SU-DHL-6 (cell line): Measurements from ENCODE around the gene EN1.

Experiments used
- H2AFZ ChIP-seq: fragments of 200-600 bp; sonication (generic); 2 replicates; pipeline ENCODE4 v1.6.1; 2014; ENCODE audit warnings: low read depth, mild to moderate bottlenecking, moderate library complexity, mixed read lengths, antibody characterized with exemption, low read length; ENCODE audit not compliant: severe bottlenecking
- H3F3A ChIP-seq: fragments of 200-600 bp; shearing (Covaris generic); 2 replicates; pipeline ENCODE4 v1.6.0; 2016; ENCODE audit warnings: antibody characterized with exemption, mild to moderate bottlenecking; ENCODE audit not compliant: insufficient read depth
- H3K27ac ChIP-seq: fragments of 200-600 bp; sonication (generic); 2 replicates; pipeline ENCODE4 v1.5.1; 2016; ENCODE audit warnings: low read depth, mild to moderate bottlenecking, low read length, moderate library complexity, mixed read lengths
- H3K27me3 ChIP-seq: fragments of 200-600 bp; sonication (generic), shearing (Covaris generic); 2 replicates; pipeline ENCODE4 v1.6.0; 2014; ENCODE audit warnings: mild to moderate bottlenecking, low read length
- H3K36me3 ChIP-seq: fragments of 200-600 bp; sonication (generic); 2 replicates; pipeline ENCODE4 v1.6.1; 2014; ENCODE audit warnings: mild to moderate bottlenecking, low read length, mixed read lengths
- H3K4me2 ChIP-seq: fragments of 300-600, 200-600 bp; shearing (Covaris generic), sonication (generic); 2 replicates; pipeline ENCODE4 v1.6.0; 2014; ENCODE audit warnings: low read length, low read depth, mild to moderate bottlenecking; ENCODE audit not compliant: poor library complexity, severe bottlenecking
- H3K4me3 ChIP-seq: fragments of 200-600 bp; sonication (generic); 2 replicates; pipeline ENCODE4 v1.5.1; 2014; ENCODE audit warnings: antibody characterized with exemption, low read length, mild to moderate bottlenecking, mixed read lengths; ENCODE audit not compliant: insufficient read depth, poor library complexity, severe bottlenecking
- H3K79me2 ChIP-seq: fragments of 200-600 bp; sonication (generic); 2 replicates; pipeline ENCODE4 v1.6.1; 2014; ENCODE audit warnings: mild to moderate bottlenecking, low read length, moderate library complexity; ENCODE audit not compliant: insufficient read depth
- H3K9ac ChIP-seq: fragments of 200-600 bp; sonication (generic); 2 replicates; pipeline ENCODE4 v1.7.0; 2014; ENCODE audit warnings: mild to moderate bottlenecking, low read length
- H3K9me2 ChIP-seq: fragments of 200-600 bp; sonication (generic); replicated peaks from 2 replicates; pipeline ENCODE4 v1.6.1; 2014; ENCODE audit warnings: low read length; ENCODE audit not compliant: insufficient read depth
- H3K9me3 ChIP-seq: fragments of 200-600 bp; sonication (generic); 2 replicates; pipeline ENCODE4 v1.6.1; 2014; ENCODE audit warnings: low read length, mixed read lengths; ENCODE audit not compliant: insufficient read depth
- H4K20me1 ChIP-seq: fragments of 200-600 bp; sonication (generic); 2 replicates; pipeline ENCODE4 v1.6.1; 2014; ENCODE audit warnings: low read depth, mild to moderate bottlenecking, antibody characterized with exemption, low read length, moderate library complexity, mixed read lengths
- CTCF ChIP-seq: fragments of 200-600 bp; sonication (generic); IDR thresholded peaks from one replicate; pipeline ENCODE4 v1.5.1; 2017; ENCODE audit warnings: antibody characterized with exemption, mild to moderate bottlenecking, low read length, moderate library complexity; ENCODE audit not compliant: insufficient read depth, poor library complexity, severe bottlenecking
- EZH2phosphoT487 ChIP-seq: fragments of 200-600 bp; sonication (generic), shearing (Covaris generic); conservative IDR thresholded peaks from 2 replicates; pipeline ENCODE4 v1.6.1; 2018; ENCODE audit warnings: mild to moderate bottlenecking, antibody characterized with exemption, low read length, moderate library complexity, mixed read lengths

EN1 gene

GRCh38 chr2:118853651-118854291 is 6.3 kb upstream of the EN1 start:
- H2AFZ ChIP-seq = no peak overlapping the region
- H3F3A ChIP-seq = no peaks in the 10 kb centered on the region
- no peaks in the 10 kb centered on the region for H4K20me1 ChIP-seq
- H3K9me3 ChIP-seq = no peaks in the 10 kb centered on the region
- no peaks in the 10 kb centered on the region for H3K27me3 ChIP-seq
- H3K9me2 ChIP-seq = no peaks in the 10 kb centered on the region
- H3K4me2 ChIP-seq = no peak overlapping the region
- H3K9ac ChIP-seq = no peak overlapping the region
- no peaks in the 10 kb centered on the region for H3K36me3 ChIP-seq
- H3K27ac ChIP-seq = no peak overlapping the region
- H3K79me2 ChIP-seq = no peaks in the 10 kb centered on the region
- no peak overlapping the region for H3K4me3 ChIP-seq
- TF ChIP-seq CTCF (no peak), EZH2phosphoT487 (no peak)

- no peaks in the 10 kb centered on the region for H3K27me3 ChIP-seq
- no peak overlapping the region for H2AFZ ChIP-seq
- TF ChIP-seq EZH2phosphoT487 = no peak
- TF ChIP-seq CTCF = no peak
- no peak overlapping the region for H3K4me3 ChIP-seq
- H3K27ac ChIP-seq = no peak overlapping the region
- no peaks in the 10 kb centered on the region for H3K36me3 ChIP-seq
- H3K9me3 ChIP-seq = no peaks in the 10 kb centered on the region
- no peak overlapping the region for H3K4me2 ChIP-seq
- no peaks in the 10 kb centered on the region for H3K9me2 ChIP-seq
- no peaks in the 10 kb centered on the region for H3K79me2 ChIP-seq
- H4K20me1 ChIP-seq = no peaks in the 10 kb centered on the region
- H3F3A ChIP-seq = no peaks in the 10 kb centered on the region
- H3K9ac ChIP-seq = no peak overlapping the region
Measured at GRCh38 chr2:118853129-118853640, 5.7 kb upstream of the EN1 start.

GRCh38 chr2:118852605-118853128 is 5.2 kb upstream of the EN1 start:
- Histone ChIP-seq H3K4me3 (no peak overlapping the region), H3K9ac (no peak overlapping the region)

More at GRCh38 chr2:118852605-118853128, 5.2 kb upstream of the EN1 start:
- H3K9me3 ChIP-seq = no peaks in the 10 kb centered on the region
- no peaks in the 10 kb centered on the region for H3K79me2 ChIP-seq
- H3K27me3 ChIP-seq = no peaks in the 10 kb centered on the region
- no peaks in the 10 kb centered on the region for H3K9me2 ChIP-seq
- no peak overlapping the region for H3K4me2 ChIP-seq
- no peaks in the 10 kb centered on the region for H3F3A ChIP-seq
- no peak overlapping the region for H2AFZ ChIP-seq
- H3K27ac ChIP-seq = no peak overlapping the region
- no peaks in the 10 kb centered on the region for H3K36me3 ChIP-seq
- H4K20me1 ChIP-seq = no peaks in the 10 kb centered on the region
- TF ChIP-seq EZH2phosphoT487 (no peak), CTCF (no peak)
